ENCODE data around the gene DNAI1.

DNAI1 gene

DNA sequence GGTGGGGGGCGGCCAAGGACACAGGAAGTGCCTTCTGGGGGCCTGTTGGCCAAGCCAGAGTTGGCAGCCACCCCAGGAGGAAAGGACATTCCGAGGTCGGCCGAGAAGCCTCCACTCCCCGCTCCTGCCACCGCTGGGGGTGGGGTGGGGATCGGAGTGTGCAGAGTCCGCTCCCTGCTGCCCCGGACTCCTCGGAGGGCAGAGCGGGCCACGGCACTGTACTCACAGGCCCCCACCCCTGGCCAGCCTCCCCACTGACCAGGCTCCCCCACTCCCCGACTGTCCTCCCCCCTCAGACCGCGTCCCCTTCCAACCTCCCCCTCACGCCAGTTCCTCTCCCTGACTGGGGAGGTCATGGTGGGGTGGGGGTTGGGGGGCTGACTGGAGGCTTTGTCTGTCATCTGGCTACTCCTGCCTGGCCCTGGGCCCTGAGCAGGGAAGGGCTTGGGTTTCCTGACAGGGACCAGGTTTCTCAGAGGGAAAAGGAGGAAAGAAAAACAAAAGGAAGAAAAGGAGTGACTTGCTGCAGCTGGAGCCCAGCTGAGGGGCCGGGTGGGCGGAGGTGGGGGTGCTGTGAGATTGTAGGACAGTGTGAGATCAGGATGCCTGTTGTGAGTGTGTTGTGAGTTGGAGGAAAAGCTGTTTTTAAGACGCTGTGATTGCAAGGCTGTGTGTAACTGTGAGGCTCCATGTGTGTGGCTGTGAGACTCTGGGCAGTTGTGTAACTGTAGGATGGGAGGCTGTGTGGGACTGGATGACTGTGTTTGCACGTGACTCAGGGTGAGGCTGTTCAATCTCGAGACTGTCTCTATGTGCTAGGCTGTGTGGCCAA is 101.2 kb downstream of the DNAI1 start:
- TF ChIP-seq, protein P1, sequence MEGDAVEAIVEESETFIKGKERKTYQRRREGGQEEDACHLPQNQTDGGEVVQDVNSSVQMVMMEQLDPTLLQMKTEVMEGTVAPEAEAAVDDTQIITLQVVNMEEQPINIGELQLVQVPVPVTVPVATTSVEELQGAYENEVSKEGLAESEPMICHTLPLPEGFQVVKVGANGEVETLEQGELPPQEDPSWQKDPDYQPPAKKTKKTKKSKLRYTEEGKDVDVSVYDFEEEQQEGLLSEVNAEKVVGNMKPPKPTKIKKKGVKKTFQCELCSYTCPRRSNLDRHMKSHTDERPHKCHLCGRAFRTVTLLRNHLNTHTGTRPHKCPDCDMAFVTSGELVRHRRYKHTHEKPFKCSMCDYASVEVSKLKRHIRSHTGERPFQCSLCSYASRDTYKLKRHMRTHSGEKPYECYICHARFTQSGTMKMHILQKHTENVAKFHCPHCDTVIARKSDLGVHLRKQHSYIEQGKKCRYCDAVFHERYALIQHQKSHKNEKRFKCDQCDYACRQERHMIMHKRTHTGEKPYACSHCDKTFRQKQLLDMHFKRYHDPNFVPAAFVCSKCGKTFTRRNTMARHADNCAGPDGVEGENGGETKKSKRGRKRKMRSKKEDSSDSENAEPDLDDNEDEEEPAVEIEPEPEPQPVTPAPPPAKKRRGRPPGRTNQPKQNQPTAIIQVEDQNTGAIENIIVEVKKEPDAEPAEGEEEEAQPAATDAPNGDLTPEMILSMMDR (IDR thresholded peaks at IDR 0.05; ENCODE audit: insufficient read depth, low read length, poor library complexity, severe bottlenecking) = no peak
- TF ChIP-seq EZH2phosphoT487 (conservative IDR thresholded peaks at IDR 0.05; ENCODE audit: low read length) = no peak
- Histone ChIP-seq H4K20me1 (ENCODE audit: low read depth, low read length) (no peaks in the 10 kb centered on the region), H3K36me3 (ENCODE audit: low read length) (no peaks in the 10 kb centered on the region), H3K4me3 (ENCODE audit: insufficient read depth, low read length, poor library complexity, severe bottlenecking) (no peak overlapping the region), H2AFZ (ENCODE audit: low read depth, low read length, severe bottlenecking) (no peak overlapping the region), H3K79me2 (ENCODE audit: insufficient read depth, low read length) (no peaks in the 10 kb centered on the region), H3K9ac (ENCODE audit: low read length) (no peak overlapping the region), H3K9me2 (replicated peaks; ENCODE audit: insufficient read depth, low read length) (no peaks in the 10 kb centered on the region), H3K9me3 (ENCODE audit: insufficient read depth, low read length) (no peaks in the 10 kb centered on the region), H3F3A (ENCODE audit: insufficient read depth) (no peaks in the 10 kb centered on the region), H3K27ac (ENCODE audit: low read depth, low read length) (no peak overlapping the region), H3K27me3 (ENCODE audit: low read length) (no peaks in the 10 kb centered on the region), H3K4me2 (ENCODE audit: low read depth, low read length, poor library complexity, severe bottlenecking) (no peak overlapping the region)

DNA sequence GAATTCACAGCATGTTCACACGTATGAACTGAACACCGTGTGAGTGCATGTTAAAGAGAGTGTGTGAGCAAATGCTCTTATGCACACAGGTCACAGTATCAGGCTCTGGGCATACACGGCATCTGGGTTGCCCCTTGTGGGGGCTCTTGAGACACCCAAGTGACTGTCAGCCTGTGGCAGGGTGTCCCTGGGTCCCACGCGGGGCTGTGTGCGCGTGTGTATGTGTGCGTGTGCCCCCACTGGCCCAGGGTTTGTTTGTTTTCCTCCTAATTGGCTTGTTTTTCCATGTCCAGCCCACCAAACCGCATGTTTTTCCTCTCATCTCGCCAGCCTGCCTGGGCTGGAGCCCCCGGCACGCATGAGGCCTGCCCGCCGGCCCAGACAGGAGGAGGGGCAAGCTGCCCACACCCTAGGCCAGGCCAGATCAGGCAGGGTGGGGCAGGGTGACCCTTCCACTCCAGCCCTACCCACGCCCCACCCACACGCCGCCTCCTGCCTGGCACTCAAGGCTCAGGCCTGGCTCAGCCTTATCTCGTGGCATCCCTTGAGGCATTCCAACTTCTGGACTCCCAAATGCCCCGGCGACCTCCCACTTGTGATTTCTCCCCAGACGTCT is 102.1 kb downstream of the DNAI1 start:
- Histone ChIP-seq H3K4me3 (ENCODE audit: insufficient read depth, low read length, poor library complexity, severe bottlenecking) (no peak overlapping the region), H3K9me2 (replicated peaks; ENCODE audit: insufficient read depth, low read length) (no peaks in the 10 kb centered on the region), H3K27me3 (ENCODE audit: low read length) (no peaks in the 10 kb centered on the region), H3K36me3 (ENCODE audit: low read length) (no peaks in the 10 kb centered on the region), H2AFZ (ENCODE audit: low read depth, low read length, severe bottlenecking) (no peak overlapping the region), H3K9me3 (ENCODE audit: insufficient read depth, low read length) (no peaks in the 10 kb centered on the region), H3K79me2 (ENCODE audit: insufficient read depth, low read length) (no peaks in the 10 kb centered on the region), H4K20me1 (ENCODE audit: low read depth, low read length) (no peaks in the 10 kb centered on the region), H3K4me2 (ENCODE audit: low read depth, low read length, poor library complexity, severe bottlenecking) (no peak overlapping the region), H3F3A (ENCODE audit: insufficient read depth) (no peaks in the 10 kb centered on the region), H3K27ac (ENCODE audit: low read depth, low read length) (no peak overlapping the region), H3K9ac (ENCODE audit: low read length) (no peak overlapping the region)
- TF ChIP-seq, protein P1 (IDR thresholded peaks at IDR 0.05; ENCODE audit: insufficient read depth, low read length, poor library complexity, severe bottlenecking) = no peak
- TF ChIP-seq EZH2phosphoT487 (conservative IDR thresholded peaks at IDR 0.05; ENCODE audit: low read length) = no peak

GRCh38 chr9:34562135-34562745 is 103.6 kb downstream of the DNAI1 start:
- H3K27ac ChIP-seq (ENCODE audit: low read depth, low read length) = no peak overlapping the region
- H3K9ac ChIP-seq (ENCODE audit: low read length) = no peak overlapping the region
- H3K4me2 ChIP-seq (ENCODE audit: low read depth, low read length, poor library complexity, severe bottlenecking) = no peak overlapping the region
- H2AFZ ChIP-seq (ENCODE audit: low read depth, low read length, severe bottlenecking) = no peak overlapping the region
- TF ChIP-seq, protein P1 (IDR thresholded peaks at IDR 0.05; ENCODE audit: insufficient read depth, low read length, poor library complexity, severe bottlenecking) = peak; percentile 99
- TF ChIP-seq EZH2phosphoT487 (conservative IDR thresholded peaks at IDR 0.05; ENCODE audit: low read length) = no peak
- no peaks in the 10 kb centered on the region for H3K79me2 ChIP-seq (ENCODE audit: insufficient read depth, low read length)
- no peaks in the 10 kb centered on the region for H3K27me3 ChIP-seq (ENCODE audit: low read length)
- no peaks in the 10 kb centered on the region for H3K9me2 ChIP-seq (replicated peaks; ENCODE audit: insufficient read depth, low read length)
- no peaks in the 10 kb centered on the region for H3K36me3 ChIP-seq (ENCODE audit: low read length)
- no peaks in the 10 kb centered on the region for H3F3A ChIP-seq (ENCODE audit: insufficient read depth)
- no peaks in the 10 kb centered on the region for H4K20me1 ChIP-seq (ENCODE audit: low read depth, low read length)
- no peaks in the 10 kb centered on the region for H3K9me3 ChIP-seq (ENCODE audit: insufficient read depth, low read length)
- H3K4me3 ChIP-seq (ENCODE audit: insufficient read depth, low read length, poor library complexity, severe bottlenecking) = no peak overlapping the region

Measured in SU-DHL-6 (cell line).